Measurements from ENCODE around the gene MAGEB6B. TPM values are rescaled to one million over a fixed set of nuclear protein-coding genes. Genes with fewer than 3 reads are reported as not detected.
"Not testable (repeated sequence)": the region's sequence is repeated elsewhere in the genome, so short reads cannot be mapped to it uniquely, and the experiment has no call there.

MAGEB6B gene, protein sequence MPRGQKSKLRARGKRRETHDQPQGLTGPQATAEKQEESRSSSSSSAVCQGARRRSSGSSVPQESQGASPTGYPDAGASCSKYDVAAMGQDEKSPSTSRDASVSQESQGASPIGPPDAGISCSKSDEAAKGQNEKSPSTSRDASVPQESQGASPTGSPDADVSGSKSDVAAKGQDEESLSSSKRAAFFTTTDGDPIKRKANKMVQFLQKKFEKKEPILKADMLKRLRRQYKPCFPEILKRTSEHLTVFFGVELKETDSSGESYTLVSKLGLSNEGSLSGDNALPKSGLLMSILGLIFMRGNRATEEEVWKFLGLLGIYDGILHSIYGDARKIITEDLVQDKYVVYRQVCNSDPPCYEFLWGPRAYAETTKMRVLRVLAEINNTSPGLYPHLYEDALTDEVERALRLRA
- not detected for total RNA-seq
- long read RNA-seq = 0 reads

DNA sequence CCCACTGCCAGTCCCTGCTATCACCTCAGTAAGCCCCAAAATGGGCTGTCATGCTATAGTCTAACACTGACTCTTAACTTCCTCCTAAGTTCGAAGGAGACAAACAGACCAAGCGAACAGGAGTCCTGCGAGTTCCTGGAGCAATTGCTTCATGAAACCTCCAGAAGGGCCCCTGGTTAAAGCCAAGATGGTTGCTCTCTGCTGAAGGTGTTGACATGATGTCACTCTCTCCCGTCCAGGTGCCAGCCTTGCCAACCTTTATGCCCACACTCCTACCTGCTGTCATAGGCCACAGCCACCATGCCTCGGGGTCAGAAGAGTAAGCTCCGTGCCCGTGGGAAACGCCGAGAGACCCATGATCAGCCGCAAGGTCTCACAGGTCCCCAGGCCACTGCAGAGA, at the start of gene MAGEB6B:
Gene MAGEB6B (plus strand): TSS at position 301 of the 400 bp plus-strand sequence. CDS start 0 bp downstream, at position 301.
- no peak for ATAC-seq
- intact Hi-C loops (cut with DNase I) = no loop called here
- DNase-seq = no peak

DNA sequence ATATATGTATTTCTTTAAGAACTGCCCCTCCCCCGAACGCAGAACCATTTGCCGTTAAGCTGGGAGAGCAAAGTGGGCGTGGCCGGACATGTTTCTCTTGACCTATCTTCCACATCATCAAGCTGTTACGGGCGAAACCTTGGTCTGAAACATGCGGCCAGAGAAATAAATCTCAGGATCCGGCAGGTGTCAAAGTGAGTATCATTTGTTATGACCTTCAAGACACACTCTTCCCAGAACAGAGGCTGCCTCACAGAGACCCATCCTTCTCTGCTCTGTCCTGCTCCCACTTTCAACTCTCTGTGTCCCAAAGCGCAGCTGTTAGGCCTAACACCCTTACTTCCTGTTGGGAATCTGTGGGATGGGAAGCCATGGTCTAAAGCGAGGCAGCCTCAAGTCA, 22.1 kb upstream of the MAGEB6B start, which contains the start of gene MAGEB18:
Gene MAGEB18 (plus strand): TSS at position 70 of the 400 bp plus-strand sequence. CDS start 643 bp downstream, outside the sequence.
- ATAC-seq = no peak
- DNase-seq = no peak
- intact Hi-C loops (cut with DNase I) = no loop called here

DNA sequence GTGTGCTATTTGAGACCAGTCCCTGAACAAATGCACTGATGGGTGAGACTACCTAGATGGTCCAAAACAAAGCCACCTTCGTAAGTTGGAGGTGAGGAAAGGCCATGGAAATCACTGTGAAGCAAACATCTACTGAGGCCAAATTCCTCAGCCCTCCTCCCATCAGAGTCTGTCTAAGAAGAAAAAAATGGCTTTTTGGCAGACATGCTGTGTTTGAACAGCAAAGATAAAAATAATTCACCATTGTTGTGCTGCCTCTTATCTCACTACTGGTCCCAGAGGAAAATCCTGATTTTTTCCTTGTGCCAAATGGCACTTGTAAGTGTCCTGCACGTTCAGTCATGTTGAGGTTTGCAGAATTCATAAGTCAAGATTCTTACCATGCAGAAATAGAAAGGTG, 14.4 kb upstream of the MAGEB6B start:
- intact Hi-C loops (cut with DNase I) = no loop called here
- no peak for DNase-seq
- peak in 1 of 2 donors; percentile 34 for ATAC-seq

DNA sequence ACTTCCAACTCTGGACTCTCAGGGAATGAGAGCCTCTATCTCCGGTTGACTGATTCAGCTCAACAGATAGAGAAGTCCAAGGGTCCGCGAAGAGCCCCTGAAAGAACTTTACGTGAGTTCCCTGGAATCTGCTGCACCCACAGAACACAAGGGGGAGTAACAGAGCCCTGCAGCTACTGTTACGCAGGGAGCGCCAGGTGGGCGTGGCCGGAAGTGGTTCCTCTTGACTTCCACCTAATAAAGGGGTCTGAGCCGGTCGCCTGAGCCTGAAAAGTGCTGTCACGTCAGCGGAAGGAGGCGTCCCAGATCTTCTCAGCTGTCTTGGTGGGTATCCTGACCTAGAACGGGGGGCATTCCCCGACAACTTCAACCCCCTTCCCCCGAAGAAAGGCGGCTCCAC, 31.8 kb downstream of the MAGEB6B start, which contains the start of gene MAGEB6:
Gene MAGEB6 (plus strand): TSS at position 237 of the 400 bp plus-strand sequence. CDS start 1,407 bp downstream, outside the sequence.
- intact Hi-C loops (cut with DNase I) = no loop called here
- no peak for ATAC-seq
- no peak for DNase-seq

DNA sequence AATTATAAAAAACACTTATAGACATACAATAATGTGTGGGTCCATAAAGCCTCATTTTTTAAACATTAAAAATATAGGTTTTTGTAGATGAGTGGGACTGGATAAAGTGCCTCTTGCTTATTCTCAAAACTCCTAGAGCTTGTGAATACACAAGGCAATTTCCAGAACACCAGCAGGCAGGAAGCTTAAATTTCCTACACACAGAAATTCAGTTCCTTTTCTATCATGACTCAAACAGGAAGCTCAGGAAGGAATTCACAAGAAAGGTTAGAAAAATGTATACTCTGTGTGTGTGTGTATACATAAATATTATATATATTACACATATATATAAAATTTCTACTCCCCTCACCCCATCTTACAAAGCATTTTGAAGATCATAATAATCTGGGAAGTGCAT, 43.2 kb downstream of the MAGEB6B start:
- intact Hi-C loops (cut with DNase I) = no loop called here
- no peak for DNase-seq
- ATAC-seq = no peak

DNA sequence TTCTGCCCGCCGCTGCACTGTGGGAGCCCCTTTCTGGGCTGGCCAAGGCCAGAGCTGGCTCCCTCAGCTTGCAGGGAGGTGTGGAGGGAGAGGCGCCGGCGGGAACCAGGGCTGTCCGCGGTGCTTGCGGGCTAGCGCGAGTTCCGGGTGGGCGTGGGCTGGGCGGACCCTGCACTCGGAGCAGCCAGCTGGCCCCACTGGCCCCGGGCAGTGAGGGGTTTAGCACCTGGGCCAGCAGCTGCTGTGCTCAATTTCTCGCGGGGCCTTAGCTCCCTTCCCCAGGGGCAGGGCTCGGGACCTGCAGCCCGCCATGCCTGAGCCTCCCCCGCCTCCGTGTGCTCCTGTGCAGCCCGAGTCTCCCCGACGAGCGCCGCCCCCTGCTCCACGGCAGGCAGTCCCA, 44.3 kb downstream of the MAGEB6B start:
- intact Hi-C loops (cut with DNase I); ATAC-seq; DNase-seq: not testable (repeated sequence)

DNA sequence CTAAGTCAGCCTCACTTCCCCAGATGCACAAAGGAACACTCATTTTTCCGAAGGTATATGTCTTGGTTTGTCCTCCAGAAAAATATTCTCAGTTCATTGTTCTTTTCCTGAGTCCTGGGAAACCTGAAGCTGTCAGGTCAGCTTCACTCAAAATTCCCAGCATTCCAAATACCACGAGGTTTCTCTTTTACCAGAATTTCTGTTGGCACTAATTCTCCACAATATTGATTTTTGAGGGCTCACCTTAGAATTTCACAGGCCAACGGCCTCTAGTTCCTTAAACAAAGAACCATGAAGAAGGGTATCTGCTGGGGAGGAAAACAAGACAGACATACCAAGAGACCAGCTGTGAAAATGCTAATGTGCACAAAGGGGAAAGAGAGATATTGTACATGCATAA, 47.6 kb downstream of the MAGEB6B start:
- no peak for ATAC-seq
- intact Hi-C loops (cut with DNase I) = no loop called here
- no peak for DNase-seq

Other genes with a start within 250 kb of the MAGEB6B start
- gene MAGEB18, start 22.3 kb upstream of the MAGEB6B start, total RNA-seq = not detected
- not detected for gene MAGEB6, start 31.8 kb downstream of the MAGEB6B start, total RNA-seq
- not detected for gene MAGEB5, start 55.6 kb downstream of the MAGEB6B start, total RNA-seq